ENCODE measurements around the gene PIGH.
"Not testable (repeated sequence)": the region's sequence is repeated elsewhere in the genome, so short reads cannot be mapped to it uniquely, and the experiment has no call there.

The PIGH gene

DNA sequence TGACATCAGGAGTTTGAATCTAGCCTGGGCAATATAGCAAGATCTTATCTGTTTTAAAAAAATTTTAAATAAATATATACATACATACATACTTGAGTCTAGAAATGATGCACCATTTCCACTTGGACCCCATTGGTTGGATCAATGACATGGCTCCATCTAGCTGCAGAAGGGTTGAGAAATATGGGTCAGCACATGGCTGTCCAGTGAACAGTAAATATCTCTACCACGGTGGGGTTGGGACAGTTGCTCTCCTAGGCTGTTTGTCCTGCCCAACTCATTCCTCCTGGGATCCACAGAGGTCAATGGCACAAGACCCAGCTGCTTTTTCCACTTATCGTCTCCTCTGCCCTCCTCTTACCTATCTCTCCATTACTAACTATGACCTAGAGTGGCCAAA is 43.4 kb downstream of the PIGH start:
- Histone ChIP-seq H3K9me3 (ENCODE audit: control insufficient read depth in 1 of 2, low read length in 2 of 2) (no peaks in the 10 kb centered on the region), H3K9ac (ENCODE audit: low read depth in 1 of 2, low read length in 2 of 2) (no peak overlapping the region), H3K4me1 (ENCODE audit: control insufficient read depth in 1 of 2, insufficient read depth in 2 of 2, low read length in 2 of 2) (no peaks in the 10 kb centered on the region), H3K36me3 (ENCODE audit: control insufficient read depth in 1 of 2, insufficient read depth in 2 of 2, low read length in 2 of 2) (peaks cover 0 to 46% of the 10 kb centered on the region in 2 donors), H3K4me3 (ENCODE audit: low read depth in 1 of 2, low read length in 2 of 2) (no peak overlapping the region), H3K27ac (ENCODE audit: low read depth, low read length) (no peak overlapping the region), H3K27me3 (ENCODE audit: control insufficient read depth in 1 of 2, insufficient read depth in 2 of 2, low read length in 2 of 2) (no peaks in the 10 kb centered on the region)

DNA sequence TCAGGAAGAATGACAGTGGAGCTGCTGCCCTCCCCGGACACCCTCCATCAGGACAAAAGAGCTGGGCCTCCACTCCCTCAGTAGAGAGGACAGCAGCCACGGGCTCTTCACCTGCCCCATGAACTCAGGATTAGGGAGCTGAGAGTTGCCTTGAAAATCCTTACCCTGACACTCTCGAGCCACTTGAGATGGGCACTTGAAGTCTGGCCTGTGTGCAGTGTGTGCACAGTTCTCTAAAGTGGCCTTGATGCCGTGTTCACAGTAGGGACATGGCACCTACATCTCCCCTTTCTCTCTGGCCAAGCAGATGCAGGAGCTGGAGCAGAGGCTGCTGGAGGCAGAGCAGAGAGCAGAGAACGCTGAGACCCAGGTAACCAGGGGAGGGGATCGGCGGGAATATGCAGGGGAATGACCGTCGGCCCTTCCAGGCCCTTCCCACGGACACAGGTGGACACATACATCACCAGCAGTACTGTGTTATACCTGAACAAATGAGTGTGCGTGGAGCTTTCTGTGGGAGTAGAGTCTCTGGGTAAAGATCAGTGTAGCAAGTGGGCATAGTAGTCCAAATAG is 44.5 kb downstream of the PIGH start:
- no peak overlapping the region for H3K9ac ChIP-seq (ENCODE audit: low read depth in 1 of 2, low read length in 2 of 2)
- no peak overlapping the region for H3K4me3 ChIP-seq (ENCODE audit: low read depth in 1 of 2, low read length in 2 of 2)
- no peak overlapping the region for H3K27ac ChIP-seq (ENCODE audit: low read depth, low read length)
- no peaks in the 10 kb centered on the region for H3K4me1 ChIP-seq (ENCODE audit: control insufficient read depth in 1 of 2, insufficient read depth in 2 of 2, low read length in 2 of 2)
- H3K27me3 ChIP-seq (ENCODE audit: control insufficient read depth in 1 of 2, insufficient read depth in 2 of 2, low read length in 2 of 2): no peaks in the 10 kb centered on the region
- no peaks in the 10 kb centered on the region for H3K9me3 ChIP-seq (ENCODE audit: control insufficient read depth in 1 of 2, low read length in 2 of 2)
- H3K36me3 ChIP-seq (ENCODE audit: control insufficient read depth in 1 of 2, insufficient read depth in 2 of 2, low read length in 2 of 2): peaks cover 0 to 49% of the 10 kb centered on the region in 2 donors

DNA sequence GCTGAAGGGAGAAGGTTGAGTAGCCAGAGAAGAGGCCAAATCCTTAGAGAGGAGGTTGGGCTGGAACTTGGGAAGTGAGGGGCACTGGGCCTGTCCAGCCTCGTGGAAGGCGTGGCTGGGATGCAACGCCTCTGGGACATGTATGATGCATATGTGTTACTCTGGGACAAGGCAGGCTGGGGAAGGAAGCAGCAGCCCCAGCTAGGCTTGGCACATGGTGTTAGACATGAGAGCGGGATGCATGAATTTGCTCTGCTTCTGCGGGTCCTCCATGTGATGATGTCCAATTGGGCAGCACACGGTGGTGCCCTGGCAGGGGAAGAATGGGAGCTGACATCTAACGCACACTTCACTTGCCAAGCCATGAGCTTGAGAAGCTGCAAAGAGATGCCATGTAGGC is 45.7 kb downstream of the PIGH start:
- Histone ChIP-seq H3K9ac (ENCODE audit: low read depth in 1 of 2, low read length in 2 of 2) (no peak overlapping the region), H3K9me3 (ENCODE audit: control insufficient read depth in 1 of 2, low read length in 2 of 2) (no peaks in the 10 kb centered on the region), H3K4me3 (ENCODE audit: low read depth in 1 of 2, low read length in 2 of 2) (no peak overlapping the region), H3K27me3 (ENCODE audit: control insufficient read depth in 1 of 2, insufficient read depth in 2 of 2, low read length in 2 of 2) (no peaks in the 10 kb centered on the region), H3K27ac (ENCODE audit: low read depth, low read length) (no peak overlapping the region), H3K36me3 (ENCODE audit: control insufficient read depth in 1 of 2, insufficient read depth in 2 of 2, low read length in 2 of 2) (peaks cover 0 to 48% of the 10 kb centered on the region in 2 donors), H3K4me1 (ENCODE audit: control insufficient read depth in 1 of 2, insufficient read depth in 2 of 2, low read length in 2 of 2) (no peaks in the 10 kb centered on the region)

DNA sequence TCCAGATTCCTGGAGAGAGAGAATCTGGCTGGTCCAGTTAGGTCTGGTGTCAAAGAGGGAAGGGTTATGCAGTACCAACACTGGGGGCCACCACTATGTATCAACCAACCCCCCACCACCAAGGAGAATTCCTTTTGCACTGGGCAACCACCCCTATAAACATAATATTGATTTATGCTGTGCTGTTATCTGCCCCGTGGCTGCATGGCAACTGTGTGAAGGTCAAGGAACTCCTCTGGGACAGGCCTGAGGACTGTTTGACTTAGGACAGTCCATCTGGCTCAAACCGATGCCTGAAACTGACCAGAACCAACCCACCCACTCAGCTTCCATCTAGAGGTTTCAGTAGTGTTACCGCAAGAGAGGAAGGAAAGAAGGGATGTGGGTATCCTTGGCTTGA is 46.5 kb downstream of the PIGH start:
- peaks cover 0 to 45% of the 10 kb centered on the region in 2 donors for H3K36me3 ChIP-seq (ENCODE audit: control insufficient read depth in 1 of 2, insufficient read depth in 2 of 2, low read length in 2 of 2)
- no peak overlapping the region for H3K4me3 ChIP-seq (ENCODE audit: low read depth in 1 of 2, low read length in 2 of 2)
- no peaks in the 10 kb centered on the region for H3K4me1 ChIP-seq (ENCODE audit: control insufficient read depth in 1 of 2, insufficient read depth in 2 of 2, low read length in 2 of 2)
- H3K9me3 ChIP-seq (ENCODE audit: control insufficient read depth in 1 of 2, low read length in 2 of 2): no peaks in the 10 kb centered on the region
- no peak overlapping the region for H3K9ac ChIP-seq (ENCODE audit: low read depth in 1 of 2, low read length in 2 of 2)
- H3K27me3 ChIP-seq (ENCODE audit: control insufficient read depth in 1 of 2, insufficient read depth in 2 of 2, low read length in 2 of 2): no peaks in the 10 kb centered on the region
- H3K27ac ChIP-seq (ENCODE audit: low read depth, low read length): no peak overlapping the region

DNA sequence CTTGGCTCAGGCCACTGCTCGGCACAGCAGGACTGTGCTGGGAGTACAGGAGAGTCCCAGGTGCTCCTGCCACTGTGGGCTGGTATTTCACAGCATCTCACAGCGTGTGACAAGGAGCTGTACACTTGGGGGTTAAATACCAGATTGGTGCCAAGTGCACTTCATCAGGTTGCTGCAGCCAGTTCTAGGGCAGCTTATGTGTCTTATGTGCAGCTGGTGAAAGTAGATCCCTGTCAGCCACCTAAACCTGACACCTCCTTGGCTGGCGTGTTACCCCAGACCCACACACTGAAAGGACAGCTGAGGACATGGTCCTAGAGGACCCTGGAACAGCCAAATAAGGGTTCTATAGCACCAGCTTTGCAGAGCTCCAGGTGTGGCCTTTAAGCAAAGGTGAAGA is 48.1 kb downstream of the PIGH start:
- Histone ChIP-seq H3K9ac (ENCODE audit: low read depth in 1 of 2, low read length in 2 of 2) (no peak overlapping the region), H3K9me3 (ENCODE audit: control insufficient read depth in 1 of 2, low read length in 2 of 2) (no peaks in the 10 kb centered on the region), H3K4me3 (ENCODE audit: low read depth in 1 of 2, low read length in 2 of 2) (no peak overlapping the region), H3K27me3 (ENCODE audit: control insufficient read depth in 1 of 2, insufficient read depth in 2 of 2, low read length in 2 of 2) (no peaks in the 10 kb centered on the region), H3K27ac (ENCODE audit: low read depth, low read length) (no peak overlapping the region), H3K36me3 (ENCODE audit: control insufficient read depth in 1 of 2, insufficient read depth in 2 of 2, low read length in 2 of 2) (peaks cover 0 to 39% of the 10 kb centered on the region in 2 donors), H3K4me1 (ENCODE audit: control insufficient read depth in 1 of 2, insufficient read depth in 2 of 2, low read length in 2 of 2) (no peaks in the 10 kb centered on the region)

DNA sequence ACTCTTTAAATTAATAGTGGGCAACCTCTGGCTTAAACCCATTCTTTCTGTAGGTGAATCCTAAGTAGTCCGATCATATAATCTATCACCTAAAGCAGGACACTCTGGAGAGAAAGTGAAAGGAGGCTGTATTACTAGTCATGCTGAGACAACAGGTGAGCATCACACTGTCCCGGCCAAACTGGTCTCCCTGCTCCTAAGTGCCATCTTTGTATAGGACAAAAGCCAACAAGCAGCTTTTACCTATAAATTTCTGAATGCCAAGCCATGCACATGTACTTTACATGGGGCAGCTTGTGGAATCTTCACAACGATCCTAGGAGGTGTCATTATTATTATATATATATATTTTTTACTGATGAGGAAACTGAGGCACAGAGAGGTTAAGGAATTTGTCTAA is 48.9 kb downstream of the PIGH start:
- Histone ChIP-seq H3K4me3 (ENCODE audit: low read depth in 1 of 2, low read length in 2 of 2) (no peak overlapping the region), H3K9me3 (ENCODE audit: control insufficient read depth in 1 of 2, low read length in 2 of 2) (no peaks in the 10 kb centered on the region), H3K27ac (ENCODE audit: low read depth, low read length) (no peak overlapping the region), H3K9ac (ENCODE audit: low read depth in 1 of 2, low read length in 2 of 2) (no peak overlapping the region), H3K36me3 (ENCODE audit: control insufficient read depth in 1 of 2, insufficient read depth in 2 of 2, low read length in 2 of 2) (peaks cover 0 to 39% of the 10 kb centered on the region in 2 donors), H3K27me3 (ENCODE audit: control insufficient read depth in 1 of 2, insufficient read depth in 2 of 2, low read length in 2 of 2) (no peaks in the 10 kb centered on the region), H3K4me1 (ENCODE audit: control insufficient read depth in 1 of 2, insufficient read depth in 2 of 2, low read length in 2 of 2) (no peaks in the 10 kb centered on the region)

DNA sequence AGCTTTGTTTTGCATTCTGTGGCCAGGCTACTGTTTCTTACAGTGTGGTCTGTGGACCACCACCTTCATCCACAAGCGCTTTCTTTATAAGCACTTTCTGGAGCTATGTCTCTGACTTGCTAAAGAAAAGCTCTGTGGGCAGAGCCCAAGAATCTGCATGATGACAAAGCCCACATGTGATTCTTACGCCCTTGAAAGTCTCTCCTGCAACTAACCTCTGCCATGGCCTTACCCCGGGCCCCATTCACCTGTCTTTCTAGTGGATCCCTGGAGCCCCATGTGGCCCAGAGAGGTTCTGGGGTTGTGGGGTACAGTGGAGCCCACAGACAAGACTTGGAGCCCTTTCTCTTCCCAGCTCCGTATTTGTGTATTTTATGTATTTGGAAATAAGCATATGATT is 50.3 kb downstream of the PIGH start:
- H3K27ac ChIP-seq (ENCODE audit: low read depth, low read length): no peak overlapping the region
- no peaks in the 10 kb centered on the region for H3K4me1 ChIP-seq (ENCODE audit: control insufficient read depth in 1 of 2, insufficient read depth in 2 of 2, low read length in 2 of 2)
- H3K4me3 ChIP-seq (ENCODE audit: low read depth in 1 of 2, low read length in 2 of 2): no peak overlapping the region
- no peak overlapping the region for H3K9ac ChIP-seq (ENCODE audit: low read depth in 1 of 2, low read length in 2 of 2)
- no peaks in the 10 kb centered on the region for H3K27me3 ChIP-seq (ENCODE audit: control insufficient read depth in 1 of 2, insufficient read depth in 2 of 2, low read length in 2 of 2)
- H3K9me3 ChIP-seq (ENCODE audit: control insufficient read depth in 1 of 2, low read length in 2 of 2): no peaks in the 10 kb centered on the region
- peaks cover 4 to 38% of the 10 kb centered on the region in 2 donors for H3K36me3 ChIP-seq (ENCODE audit: control insufficient read depth in 1 of 2, insufficient read depth in 2 of 2, low read length in 2 of 2)

DNA sequence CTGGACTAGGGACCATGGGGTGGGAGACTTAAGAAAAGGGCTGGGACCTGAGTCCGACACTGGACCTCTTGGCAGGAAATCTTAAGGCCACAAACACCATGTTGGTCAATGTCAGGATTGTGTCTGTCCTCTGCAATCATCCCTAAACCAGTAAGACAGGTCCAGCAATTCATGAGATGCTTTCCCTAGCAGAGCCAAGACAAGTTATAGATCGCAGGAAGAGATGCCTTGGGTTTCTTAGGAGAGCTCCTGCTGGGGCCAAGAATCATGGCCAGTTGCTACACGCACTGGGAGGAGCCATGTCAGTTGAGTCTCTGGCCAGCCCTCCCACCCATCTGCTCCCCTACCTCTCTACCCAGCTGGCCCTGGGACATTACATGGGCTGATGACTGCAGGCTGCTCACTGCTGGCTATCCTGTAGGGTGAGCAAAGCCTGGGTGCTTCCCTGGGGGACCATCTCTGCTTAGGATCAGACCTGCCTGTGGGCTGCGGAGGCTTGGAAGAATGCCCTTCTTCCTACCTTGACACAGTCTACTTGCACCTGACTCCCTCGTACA is 52.8 kb downstream of the PIGH start:
- no peaks in the 10 kb centered on the region for H3K9me3 ChIP-seq (ENCODE audit: control insufficient read depth in 1 of 2, low read length in 2 of 2)
- H3K27me3 ChIP-seq (ENCODE audit: control insufficient read depth in 1 of 2, insufficient read depth in 2 of 2, low read length in 2 of 2): no peaks in the 10 kb centered on the region
- no peak overlapping the region for H3K4me3 ChIP-seq (ENCODE audit: low read depth in 1 of 2, low read length in 2 of 2)
- no peak overlapping the region for H3K27ac ChIP-seq (ENCODE audit: low read depth, low read length)
- H3K9ac ChIP-seq (ENCODE audit: low read depth in 1 of 2, low read length in 2 of 2): no peak overlapping the region
- H3K36me3 ChIP-seq (ENCODE audit: control insufficient read depth in 1 of 2, insufficient read depth in 2 of 2, low read length in 2 of 2): peaks cover 5 to 35% of the 10 kb centered on the region in 2 donors
- H3K4me1 ChIP-seq (ENCODE audit: control insufficient read depth in 1 of 2, insufficient read depth in 2 of 2, low read length in 2 of 2): peaks cover 1 to 5% of the 10 kb centered on the region in 2 donors

DNA sequence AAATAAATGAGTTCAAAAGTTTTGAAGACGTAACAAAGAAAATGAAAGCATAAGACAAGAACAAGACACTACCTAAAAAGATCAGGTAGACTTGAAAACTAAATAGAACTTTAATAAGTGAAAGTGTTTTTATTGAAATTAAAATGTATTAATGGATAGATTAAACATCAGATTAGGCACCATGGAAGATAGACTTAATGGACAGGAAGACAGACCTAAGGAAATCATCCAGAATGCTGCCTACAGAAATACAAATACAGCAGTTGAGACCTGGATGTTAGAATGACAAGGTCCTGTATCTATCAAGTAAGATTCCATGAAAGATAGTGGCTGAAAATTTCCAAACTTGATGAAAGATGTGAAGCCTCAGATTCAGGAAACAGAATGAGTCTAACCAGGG is 55.5 kb downstream of the PIGH start:
- Histone ChIP-seq H3K9ac (ENCODE audit: low read depth in 1 of 2, low read length in 2 of 2) (no peak overlapping the region), H3K4me1 (ENCODE audit: control insufficient read depth in 1 of 2, insufficient read depth in 2 of 2, low read length in 2 of 2) (peaks cover 9 to 10% of the 10 kb centered on the region in 2 donors), H3K27ac (ENCODE audit: low read depth, low read length) (no peak overlapping the region), H3K27me3 (ENCODE audit: control insufficient read depth in 1 of 2, insufficient read depth in 2 of 2, low read length in 2 of 2) (no peaks in the 10 kb centered on the region), H3K36me3 (ENCODE audit: control insufficient read depth in 1 of 2, insufficient read depth in 2 of 2, low read length in 2 of 2) (peaks cover 5 to 24% of the 10 kb centered on the region in 2 donors), H3K9me3 (ENCODE audit: control insufficient read depth in 1 of 2, low read length in 2 of 2) (no peaks in the 10 kb centered on the region), H3K4me3 (ENCODE audit: low read depth in 1 of 2, low read length in 2 of 2) (no peak overlapping the region)

DNA sequence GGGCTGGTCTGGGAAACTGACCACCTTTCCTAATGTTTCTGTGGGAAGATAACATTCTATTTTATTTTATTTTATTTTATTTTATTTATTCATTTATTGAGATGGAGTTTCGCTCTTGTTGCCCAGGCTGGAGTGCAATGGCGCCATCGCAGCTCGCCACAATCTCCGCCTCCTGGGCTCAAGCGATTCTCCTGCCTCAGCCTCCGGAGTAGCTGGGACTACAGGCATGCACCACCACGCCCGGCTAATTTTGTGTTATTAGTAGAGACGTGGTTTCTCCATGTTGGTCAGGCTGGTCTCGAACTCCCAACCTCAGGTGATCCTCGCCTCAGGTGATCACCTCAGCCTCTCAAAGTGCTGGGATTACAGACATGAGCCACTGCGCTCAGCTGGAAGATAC is 57.4 kb downstream of the PIGH start:
- not testable (repeated sequence) for H3K27ac ChIP-seq (ENCODE audit: low read depth, low read length)

More for the DNA sequence above, 57.4 kb downstream of the PIGH start:
- H3K9ac ChIP-seq (ENCODE audit: low read depth in 1 of 2, low read length in 2 of 2); H3K9me3 ChIP-seq (ENCODE audit: control insufficient read depth in 1 of 2, low read length in 2 of 2); H3K27me3 ChIP-seq (ENCODE audit: control insufficient read depth in 1 of 2, insufficient read depth in 2 of 2, low read length in 2 of 2): not testable (repeated sequence)
- H3K4me1 ChIP-seq (ENCODE audit: control insufficient read depth in 1 of 2, insufficient read depth in 2 of 2, low read length in 2 of 2): peaks cover 9 to 10% of the 10 kb centered on the region in 2 donors
- peak overlapping the region in 1 of 2 donors; percentile 60 for H3K4me3 ChIP-seq (ENCODE audit: low read depth in 1 of 2, low read length in 2 of 2)
- H3K36me3 ChIP-seq (ENCODE audit: control insufficient read depth in 1 of 2, insufficient read depth in 2 of 2, low read length in 2 of 2): peaks cover 5 to 20% of the 10 kb centered on the region in 2 donors
